ENCODE results near the gene OR7G2.

- TF ChIP-seq CTCF (IDR thresholded peaks at IDR 0.05; ENCODE audit: insufficient read depth, low read length): no peak
- TF ChIP-seq REST (IDR thresholded peaks at IDR 0.05; ENCODE audit: insufficient replicate concordance, low read depth): no peak
- TF ChIP-seq GABPA (IDR thresholded peaks at IDR 0.05; ENCODE audit: low read depth): no peak
- no peak for TF ChIP-seq POLR2AphosphoS5 (IDR thresholded peaks at IDR 0.05; ENCODE audit: low read depth)
Measured at GRCh38 chr19:9060564-9061340, 46.5 kb downstream of the OR7G2 start.
